ENCODE measurements around the gene UCP3.

DNA sequence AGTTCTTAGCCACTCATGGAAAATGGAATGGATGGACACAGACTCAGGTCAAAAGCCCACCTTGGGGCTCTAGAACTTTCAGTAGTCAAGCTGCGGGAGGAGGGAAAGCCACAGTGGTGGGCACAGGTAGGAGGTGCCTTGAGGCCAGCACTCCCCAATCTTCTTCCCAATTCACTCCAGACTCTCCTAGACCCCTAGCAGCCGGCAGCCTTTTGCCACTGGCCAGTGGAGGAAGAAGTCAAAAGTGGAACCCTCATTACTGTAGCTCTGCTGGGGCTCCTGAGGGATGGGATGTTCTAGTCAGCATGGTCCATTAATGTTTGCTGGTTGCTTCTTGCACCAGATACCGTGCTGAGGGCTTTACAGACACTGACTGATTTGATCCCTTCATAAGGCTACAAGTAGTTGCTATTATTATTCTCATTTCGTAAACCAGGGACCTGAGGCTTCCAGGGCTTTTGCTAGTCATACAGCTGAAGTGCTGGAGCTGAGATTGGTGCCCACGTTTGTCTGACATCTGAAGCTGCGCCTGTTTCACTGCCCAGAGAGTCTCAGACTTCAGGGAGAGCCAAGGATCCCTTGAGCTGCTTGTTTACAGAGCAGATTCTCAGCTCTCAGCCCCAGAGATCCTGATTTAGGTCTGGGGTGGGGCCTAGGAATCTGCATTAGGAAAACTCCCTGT is 1.1 kb downstream of the UCP3 start:
- TF ChIP-seq, protein P1, sequence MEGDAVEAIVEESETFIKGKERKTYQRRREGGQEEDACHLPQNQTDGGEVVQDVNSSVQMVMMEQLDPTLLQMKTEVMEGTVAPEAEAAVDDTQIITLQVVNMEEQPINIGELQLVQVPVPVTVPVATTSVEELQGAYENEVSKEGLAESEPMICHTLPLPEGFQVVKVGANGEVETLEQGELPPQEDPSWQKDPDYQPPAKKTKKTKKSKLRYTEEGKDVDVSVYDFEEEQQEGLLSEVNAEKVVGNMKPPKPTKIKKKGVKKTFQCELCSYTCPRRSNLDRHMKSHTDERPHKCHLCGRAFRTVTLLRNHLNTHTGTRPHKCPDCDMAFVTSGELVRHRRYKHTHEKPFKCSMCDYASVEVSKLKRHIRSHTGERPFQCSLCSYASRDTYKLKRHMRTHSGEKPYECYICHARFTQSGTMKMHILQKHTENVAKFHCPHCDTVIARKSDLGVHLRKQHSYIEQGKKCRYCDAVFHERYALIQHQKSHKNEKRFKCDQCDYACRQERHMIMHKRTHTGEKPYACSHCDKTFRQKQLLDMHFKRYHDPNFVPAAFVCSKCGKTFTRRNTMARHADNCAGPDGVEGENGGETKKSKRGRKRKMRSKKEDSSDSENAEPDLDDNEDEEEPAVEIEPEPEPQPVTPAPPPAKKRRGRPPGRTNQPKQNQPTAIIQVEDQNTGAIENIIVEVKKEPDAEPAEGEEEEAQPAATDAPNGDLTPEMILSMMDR (optimal IDR thresholded peaks at IDR 0.05 in 1 of 3, IDR thresholded peaks at IDR 0.05 in 1 of 3, conservative IDR thresholded peaks at IDR 0.05 in 1 of 3; ENCODE audit: extremely low read depth in 1 of 3, insufficient read depth in 2 of 3, low read length in 3 of 3) = no peak
- no peak for TF ChIP-seq EZH2 (IDR thresholded peaks at IDR 0.05; ENCODE audit: low read length)

All from keratinocyte (primary cell).